ENCODE measurements around the gene CKLF.

CKLF gene

DNA sequence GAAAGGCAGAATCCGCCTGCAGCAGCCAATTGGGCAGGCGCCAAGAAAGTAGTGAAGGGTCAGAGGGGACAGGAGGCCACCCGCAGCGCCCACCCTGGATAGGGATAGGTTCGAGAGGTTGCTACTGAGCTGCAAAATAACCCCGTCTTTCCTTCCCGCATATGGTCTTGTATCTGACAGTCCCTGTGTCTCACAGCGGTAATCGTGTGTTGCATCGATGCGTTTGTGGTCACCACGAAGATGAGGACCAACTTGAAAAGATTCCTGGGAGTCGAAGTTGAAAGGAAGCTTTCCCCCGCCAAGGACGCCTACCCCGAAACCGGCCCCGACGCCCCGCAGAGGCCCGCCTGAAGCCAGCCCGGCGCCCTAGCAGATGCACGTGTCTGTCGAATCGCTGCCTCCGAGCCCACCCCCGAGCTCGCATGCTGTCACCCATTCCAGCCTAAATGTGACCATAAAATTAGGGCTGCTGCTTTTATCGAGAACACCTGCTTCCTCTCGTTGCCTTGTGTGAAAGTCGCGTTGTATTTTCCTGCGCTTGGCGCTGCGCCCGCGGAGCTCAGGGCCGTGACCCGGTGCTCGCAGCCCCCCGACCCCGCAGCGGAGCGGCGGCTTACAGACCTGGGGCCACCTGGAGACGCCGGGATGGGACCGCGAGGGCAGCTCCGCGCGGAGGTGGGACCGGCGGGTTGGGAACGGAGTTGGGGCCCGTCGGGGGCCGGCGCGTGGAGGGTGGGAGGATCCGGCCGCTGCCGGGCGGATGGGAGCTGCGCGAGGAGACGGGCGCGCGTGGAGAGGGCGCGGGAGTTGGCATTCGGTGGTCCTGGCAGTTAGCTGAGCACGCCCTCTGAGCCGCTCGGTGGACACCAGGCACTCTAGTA lies 26.5 kb downstream of the CKLF start, which contains the start of gene CMTM2:
TSS of gene CMTM2 (plus strand) at position 813 of the 881 bp plus-strand sequence. CDS start 145 bp downstream, outside the sequence.
- H3K4me3 ChIP-seq (ENCODE audit: low read depth in 1 of 2, low read length in 2 of 2), result peak within 1 kb of the TSS in 1 of 2 donors; percentile 56

DNA sequence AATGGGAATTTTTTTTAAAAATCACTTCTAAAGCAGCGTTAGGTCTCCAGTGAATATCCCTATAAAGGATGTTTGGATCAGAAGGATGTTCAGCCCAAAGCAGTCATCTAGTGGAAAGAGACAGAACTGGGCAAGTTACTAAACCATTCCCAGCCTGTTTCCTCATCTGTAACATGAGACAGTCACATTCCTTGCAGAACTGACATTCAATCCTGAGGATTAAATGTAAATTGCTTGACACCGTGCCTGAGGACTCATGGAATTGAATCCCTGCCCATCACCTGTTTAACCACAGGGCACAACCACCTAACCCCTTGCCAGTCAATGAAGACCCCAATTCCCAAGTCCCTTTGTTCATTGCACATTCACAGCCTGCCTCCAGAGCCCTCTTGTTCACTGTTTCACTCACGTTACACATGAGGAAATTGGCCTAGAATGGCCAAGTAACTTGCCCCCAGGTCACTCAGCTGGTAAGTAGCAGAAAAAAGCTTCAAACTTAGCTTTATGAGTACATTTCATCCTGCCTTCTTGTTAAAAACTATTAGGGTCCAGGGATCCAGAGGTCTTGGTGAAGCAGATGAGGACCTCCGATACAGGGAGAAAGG lies 28.3 kb downstream of the CKLF start:
- Histone ChIP-seq H3K36me3 (ENCODE audit: control insufficient read depth in 1 of 2, insufficient read depth in 2 of 2, low read length in 2 of 2) (no peaks in the 10 kb centered on the region), H3K27ac (ENCODE audit: low read length) (no peak overlapping the region), H3K4me3 (ENCODE audit: low read depth in 1 of 2, low read length in 2 of 2) (no peak overlapping the region), H3K4me1 (ENCODE audit: control insufficient read depth in 1 of 2, insufficient read depth in 2 of 2, low read length in 2 of 2) (peaks cover 0 to 10% of the 10 kb centered on the region in 2 donors), H3K9me3 (ENCODE audit: control insufficient read depth in 1 of 2, low read length in 2 of 2) (no peaks in the 10 kb centered on the region), H3K27me3 (ENCODE audit: low read depth, low read length) (peaks cover 20% of the 10 kb centered on the region)

More for the DNA sequence above, 26.5 kb downstream of the CKLF start, which contains the start of gene CMTM2:
- H3K9me3 ChIP-seq (ENCODE audit: control insufficient read depth in 1 of 2, low read length in 2 of 2), result no peaks in the 10 kb centered on the region
- H3K36me3 ChIP-seq (ENCODE audit: control insufficient read depth in 1 of 2, insufficient read depth in 2 of 2, low read length in 2 of 2), result no peaks in the 10 kb centered on the region
- H3K4me1 ChIP-seq (ENCODE audit: control insufficient read depth in 1 of 2, insufficient read depth in 2 of 2, low read length in 2 of 2), result peaks cover 0 to 10% of the 10 kb centered on the region in 2 donors
- no peak within 1 kb of the TSS for H3K27ac ChIP-seq (ENCODE audit: low read length)
- H3K27me3 ChIP-seq (ENCODE audit: low read depth, low read length), result peaks cover 20% of the 10 kb centered on the region

DNA sequence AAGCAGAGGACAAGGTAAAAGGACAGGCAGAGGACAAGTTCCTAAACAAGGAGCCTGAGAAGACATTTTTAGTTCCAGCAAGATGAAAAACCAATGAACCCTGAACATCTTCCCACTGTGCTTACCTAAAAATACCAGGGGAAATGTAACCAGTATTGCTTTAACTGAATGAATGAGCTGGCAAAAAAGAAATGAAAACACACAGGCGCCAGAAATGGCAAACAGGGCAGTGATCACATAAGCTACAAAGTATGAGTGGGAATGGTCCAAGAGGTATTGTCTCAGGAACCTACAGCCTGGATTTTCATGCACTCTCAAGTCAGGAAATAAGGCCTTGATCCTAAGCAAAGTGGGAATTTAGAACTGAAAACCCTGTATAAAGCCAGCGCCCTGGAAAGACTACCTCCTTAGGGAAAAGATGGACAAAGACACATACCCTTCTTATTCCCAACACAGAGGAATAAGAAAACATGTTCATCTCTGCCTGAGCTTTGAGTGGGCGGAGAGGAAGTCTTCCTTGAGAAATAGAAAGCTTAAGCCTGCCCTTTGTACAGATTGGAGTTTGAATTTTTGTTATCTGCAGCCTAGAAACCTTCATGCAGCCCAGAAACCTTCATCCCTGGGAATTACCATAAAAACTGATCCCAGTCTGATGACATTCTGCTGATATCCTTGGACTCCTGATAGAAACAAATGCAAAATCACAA lies 29.0 kb downstream of the CKLF start:
- H3K9me3 ChIP-seq (ENCODE audit: control insufficient read depth in 1 of 2, low read length in 2 of 2), result no peaks in the 10 kb centered on the region
- H3K4me3 ChIP-seq (ENCODE audit: low read depth in 1 of 2, low read length in 2 of 2), result no peak overlapping the region
- no peaks in the 10 kb centered on the region for H3K36me3 ChIP-seq (ENCODE audit: control insufficient read depth in 1 of 2, insufficient read depth in 2 of 2, low read length in 2 of 2)

DNA sequence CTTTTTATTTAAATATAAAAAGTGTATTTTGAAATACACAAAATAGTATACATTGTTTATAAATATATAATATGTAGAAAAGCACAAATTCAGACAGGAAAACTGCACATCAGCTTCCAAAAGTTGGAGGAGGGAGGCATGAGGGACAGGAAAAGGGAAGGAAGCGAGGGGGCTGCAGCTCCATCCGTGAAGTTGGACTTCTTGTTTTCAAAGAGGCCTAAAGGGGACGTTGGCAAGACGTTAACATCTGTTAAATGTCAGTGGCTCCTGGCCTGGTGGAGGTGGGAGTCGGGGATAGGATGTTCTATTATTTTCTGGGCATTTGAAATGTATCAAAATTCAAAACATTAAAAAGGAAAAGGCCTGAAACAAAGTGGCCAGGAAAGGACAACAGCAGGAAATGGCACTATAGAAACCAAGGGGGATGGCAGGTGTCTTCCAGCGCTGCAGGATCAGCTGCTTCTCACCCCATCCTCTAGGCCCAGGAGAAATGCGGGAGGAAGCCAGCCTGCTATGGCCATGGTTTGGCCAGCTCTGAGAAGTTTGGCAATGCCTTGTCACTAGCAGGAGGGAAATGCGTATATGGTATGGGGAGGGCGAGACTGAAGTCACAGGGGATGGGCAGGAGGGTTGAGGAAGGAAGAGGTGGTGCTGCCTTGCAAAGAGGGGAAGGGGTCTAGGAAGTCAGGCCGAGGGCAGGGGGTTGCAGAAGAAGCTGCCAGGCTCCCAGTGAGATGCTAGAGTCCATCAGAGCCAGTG lies 33.3 kb downstream of the CKLF start:
- Histone ChIP-seq H3K36me3 (ENCODE audit: control insufficient read depth in 1 of 2, insufficient read depth in 2 of 2, low read length in 2 of 2) (no peaks in the 10 kb centered on the region), H3K27ac (ENCODE audit: low read length) (no peak overlapping the region), H3K4me3 (ENCODE audit: low read depth in 1 of 2, low read length in 2 of 2) (no peak overlapping the region), H3K9me3 (ENCODE audit: control insufficient read depth in 1 of 2, low read length in 2 of 2) (no peaks in the 10 kb centered on the region), H3K4me1 (ENCODE audit: control insufficient read depth in 1 of 2, insufficient read depth in 2 of 2, low read length in 2 of 2) (no peaks in the 10 kb centered on the region), H3K27me3 (ENCODE audit: low read depth, low read length) (no peaks in the 10 kb centered on the region)

More for the DNA sequence above, 29.0 kb downstream of the CKLF start:
- peaks cover 20% of the 10 kb centered on the region for H3K27me3 ChIP-seq (ENCODE audit: low read depth, low read length)
- H3K27ac ChIP-seq (ENCODE audit: low read length), result no peak overlapping the region
- H3K4me1 ChIP-seq (ENCODE audit: control insufficient read depth in 1 of 2, insufficient read depth in 2 of 2, low read length in 2 of 2), result peaks cover 0 to 10% of the 10 kb centered on the region in 2 donors

DNA sequence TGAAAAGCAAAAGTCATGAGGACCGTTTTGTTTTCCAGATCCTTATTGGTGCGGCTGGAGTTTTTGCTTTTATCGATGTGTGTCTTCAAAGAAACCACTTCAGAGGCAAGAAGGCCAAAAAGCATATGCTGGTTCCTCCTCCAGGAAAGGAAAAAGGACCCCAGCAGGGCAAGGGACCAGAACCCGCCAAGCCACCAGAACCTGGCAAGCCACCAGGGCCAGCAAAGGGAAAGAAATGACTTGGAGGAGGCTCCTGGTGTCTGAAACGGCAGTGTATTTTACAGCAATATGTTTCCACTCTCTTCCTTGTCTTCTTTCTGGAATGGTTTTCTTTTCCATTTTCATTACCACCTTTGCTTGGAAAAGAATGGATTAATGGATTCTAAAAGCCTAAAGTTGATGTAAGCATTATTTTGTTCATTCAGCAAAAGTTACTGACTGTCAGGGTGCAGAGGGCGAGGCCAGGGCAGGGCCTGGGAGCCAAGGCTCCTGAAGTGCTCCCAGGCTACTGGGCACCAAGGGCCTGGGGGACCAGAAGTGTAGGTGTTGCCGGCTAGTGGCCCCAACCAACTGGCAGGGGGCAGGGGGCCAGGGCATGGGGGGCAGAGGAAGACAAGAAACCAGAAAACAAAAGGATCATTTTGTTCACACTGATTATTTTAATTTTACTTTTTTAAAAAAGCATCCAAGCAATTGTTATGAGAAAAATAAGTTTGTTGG lies 35.7 kb downstream of the CKLF start:
- peak overlapping the region; percentile 7 to 9 for H3K4me3 ChIP-seq (ENCODE audit: low read depth in 1 of 2, low read length in 2 of 2)
- H3K4me1 ChIP-seq (ENCODE audit: control insufficient read depth in 1 of 2, insufficient read depth in 2 of 2, low read length in 2 of 2), result no peaks in the 10 kb centered on the region
- H3K36me3 ChIP-seq (ENCODE audit: control insufficient read depth in 1 of 2, insufficient read depth in 2 of 2, low read length in 2 of 2), result no peaks in the 10 kb centered on the region
- no peaks in the 10 kb centered on the region for H3K27me3 ChIP-seq (ENCODE audit: low read depth, low read length)
- no peak overlapping the region for H3K27ac ChIP-seq (ENCODE audit: low read length)
- H3K9me3 ChIP-seq (ENCODE audit: control insufficient read depth in 1 of 2, low read length in 2 of 2), result no peaks in the 10 kb centered on the region

DNA sequence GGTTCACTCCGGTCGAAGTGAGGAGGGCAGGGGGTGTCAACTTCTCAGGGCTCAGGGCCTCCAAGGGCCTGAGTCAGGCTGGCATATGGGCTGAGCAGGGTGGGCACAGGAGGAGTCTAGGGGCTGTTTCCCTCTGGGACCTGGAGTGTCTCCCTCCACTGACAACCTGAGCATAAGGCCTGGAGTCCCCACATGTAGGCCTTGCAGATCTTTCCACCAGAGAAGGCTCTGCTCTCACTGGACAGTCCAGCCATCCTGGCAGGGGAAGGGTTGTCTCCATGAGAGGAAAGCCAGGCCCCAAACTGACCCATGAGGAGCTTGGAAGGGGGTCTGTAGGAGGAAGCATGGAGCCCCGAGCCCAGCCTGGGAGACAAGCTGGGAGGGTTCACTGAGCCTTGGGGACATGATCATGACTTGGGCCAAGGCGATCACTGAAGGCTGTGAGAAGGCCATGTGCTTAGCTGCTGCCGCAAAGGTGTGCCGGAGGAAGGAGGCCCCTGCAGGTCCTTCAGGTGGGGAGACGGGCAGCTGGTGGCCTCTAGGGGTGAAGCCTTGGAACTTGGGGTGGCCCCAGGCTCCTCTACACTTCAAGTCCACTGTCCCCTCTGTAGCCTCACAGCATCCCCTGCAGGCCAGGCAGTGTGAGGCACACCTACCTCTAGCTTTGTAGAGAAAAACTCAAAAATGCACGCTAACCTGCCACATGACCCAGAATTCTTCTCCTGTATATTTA lies 36.8 kb downstream of the CKLF start:
- H3K36me3 ChIP-seq (ENCODE audit: control insufficient read depth in 1 of 2, insufficient read depth in 2 of 2, low read length in 2 of 2), result no peaks in the 10 kb centered on the region
- no peak overlapping the region for H3K4me3 ChIP-seq (ENCODE audit: low read depth in 1 of 2, low read length in 2 of 2)
- H3K9me3 ChIP-seq (ENCODE audit: control insufficient read depth in 1 of 2, low read length in 2 of 2), result no peaks in the 10 kb centered on the region
- H3K27me3 ChIP-seq (ENCODE audit: low read depth, low read length), result no peaks in the 10 kb centered on the region
- H3K27ac ChIP-seq (ENCODE audit: low read length), result no peak overlapping the region
- H3K4me1 ChIP-seq (ENCODE audit: control insufficient read depth in 1 of 2, insufficient read depth in 2 of 2, low read length in 2 of 2), result no peaks in the 10 kb centered on the region

DNA sequence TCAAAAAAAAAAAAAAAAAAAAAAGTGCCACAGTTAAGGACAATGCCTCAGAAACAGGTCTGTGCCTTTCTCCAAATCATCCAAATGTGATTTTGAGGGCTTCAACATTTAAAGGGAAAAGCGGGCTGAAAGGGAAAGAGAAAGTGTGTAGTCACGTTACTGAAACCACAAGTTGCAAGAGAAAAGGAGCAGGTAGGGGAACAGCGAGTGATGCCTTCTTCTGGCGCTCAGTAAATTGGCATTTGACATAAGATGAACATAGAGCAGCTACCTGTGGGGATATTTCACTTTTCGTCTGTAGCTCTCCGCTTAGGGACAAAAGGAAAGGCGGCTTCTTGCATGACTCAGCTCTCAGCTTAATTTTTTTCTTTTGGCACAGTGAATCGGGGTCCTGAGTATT lies 37.9 kb downstream of the CKLF start:
- no peaks in the 10 kb centered on the region for H3K4me1 ChIP-seq (ENCODE audit: control insufficient read depth in 1 of 2, insufficient read depth in 2 of 2, low read length in 2 of 2)
- H3K27me3 ChIP-seq (ENCODE audit: low read depth, low read length), result no peaks in the 10 kb centered on the region
- H3K27ac ChIP-seq (ENCODE audit: low read length), result no peak overlapping the region
- H3K9me3 ChIP-seq (ENCODE audit: control insufficient read depth in 1 of 2, low read length in 2 of 2), result no peaks in the 10 kb centered on the region
- no peak overlapping the region for H3K4me3 ChIP-seq (ENCODE audit: low read depth in 1 of 2, low read length in 2 of 2)
- no peaks in the 10 kb centered on the region for H3K36me3 ChIP-seq (ENCODE audit: control insufficient read depth in 1 of 2, insufficient read depth in 2 of 2, low read length in 2 of 2)

DNA sequence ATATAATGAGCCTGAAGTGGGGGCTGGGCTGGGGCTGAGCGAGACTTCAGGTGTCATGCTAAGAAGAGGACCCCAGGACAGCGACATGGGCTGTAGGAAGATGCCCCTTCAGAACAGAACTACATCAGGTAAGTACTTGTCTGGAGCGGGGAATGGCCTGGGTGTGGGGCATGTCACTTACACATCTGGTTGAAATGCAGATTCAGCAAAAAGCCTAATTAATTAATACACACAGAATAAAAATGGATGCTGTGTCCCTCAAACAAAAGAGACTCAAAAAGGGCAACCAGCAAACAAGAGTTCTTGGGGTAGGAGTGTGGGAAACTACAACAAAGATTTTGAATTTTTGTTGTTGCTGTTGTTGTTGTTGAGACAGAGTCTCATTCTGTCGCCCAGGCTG lies 38.6 kb downstream of the CKLF start:
- Histone ChIP-seq H3K4me3 (ENCODE audit: low read depth in 1 of 2, low read length in 2 of 2) (no peak overlapping the region), H3K36me3 (ENCODE audit: control insufficient read depth in 1 of 2, insufficient read depth in 2 of 2, low read length in 2 of 2) (no peaks in the 10 kb centered on the region), H3K27me3 (ENCODE audit: low read depth, low read length) (no peaks in the 10 kb centered on the region), H3K27ac (ENCODE audit: low read length) (no peak overlapping the region), H3K9me3 (ENCODE audit: control insufficient read depth in 1 of 2, low read length in 2 of 2) (no peaks in the 10 kb centered on the region), H3K4me1 (ENCODE audit: control insufficient read depth in 1 of 2, insufficient read depth in 2 of 2, low read length in 2 of 2) (no peaks in the 10 kb centered on the region)

DNA sequence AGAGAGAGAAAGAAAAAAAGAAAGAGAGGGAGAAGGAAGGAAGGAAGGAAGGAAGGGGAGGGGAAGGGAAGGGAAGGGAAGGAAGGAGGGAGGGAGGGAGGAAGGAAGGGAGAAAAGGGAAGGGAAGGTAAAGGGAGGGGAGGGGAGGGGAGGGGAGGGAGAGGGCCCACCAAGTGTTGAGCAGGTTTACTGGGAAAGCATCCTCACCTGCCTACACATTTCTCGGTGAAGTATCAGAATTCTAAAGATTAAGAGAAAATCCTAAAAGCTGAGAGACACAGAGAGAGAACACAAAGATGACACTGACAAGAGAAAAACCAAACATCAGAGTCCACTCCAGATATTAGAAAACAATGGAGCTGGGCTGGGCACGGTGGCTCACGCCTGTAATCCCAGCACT lies 39.9 kb downstream of the CKLF start:
- no peaks in the 10 kb centered on the region for H3K36me3 ChIP-seq (ENCODE audit: control insufficient read depth in 1 of 2, insufficient read depth in 2 of 2, low read length in 2 of 2)
- no peak overlapping the region for H3K4me3 ChIP-seq (ENCODE audit: low read depth in 1 of 2, low read length in 2 of 2)
- no peaks in the 10 kb centered on the region for H3K4me1 ChIP-seq (ENCODE audit: control insufficient read depth in 1 of 2, insufficient read depth in 2 of 2, low read length in 2 of 2)
- H3K27me3 ChIP-seq (ENCODE audit: low read depth, low read length), result no peaks in the 10 kb centered on the region
- no peak overlapping the region for H3K27ac ChIP-seq (ENCODE audit: low read length)
- H3K9me3 ChIP-seq (ENCODE audit: control insufficient read depth in 1 of 2, low read length in 2 of 2), result no peaks in the 10 kb centered on the region

DNA sequence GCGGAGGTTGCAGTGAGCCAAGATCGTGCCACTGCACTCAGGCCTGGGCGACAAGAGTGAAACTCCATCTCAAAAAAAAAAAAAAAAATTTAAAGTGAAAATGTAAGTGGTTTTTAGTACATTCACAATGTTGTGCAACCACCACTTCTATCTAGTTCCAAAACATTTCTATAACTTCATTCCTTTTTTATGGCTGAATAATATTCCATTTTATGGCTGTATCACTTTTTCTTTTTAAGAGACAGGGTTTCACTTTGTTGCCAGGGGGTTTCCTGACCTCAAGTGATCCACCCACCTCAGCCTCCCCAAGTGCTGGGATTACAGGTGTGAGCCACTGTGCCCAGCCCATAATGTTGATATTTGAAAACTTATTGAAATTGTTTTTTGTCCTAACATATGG lies 40.4 kb downstream of the CKLF start:
- H3K27me3 ChIP-seq (ENCODE audit: low read depth, low read length), result no peaks in the 10 kb centered on the region
- H3K4me1 ChIP-seq (ENCODE audit: control insufficient read depth in 1 of 2, insufficient read depth in 2 of 2, low read length in 2 of 2), result no peaks in the 10 kb centered on the region
- H3K4me3 ChIP-seq (ENCODE audit: low read depth in 1 of 2, low read length in 2 of 2), result no peak overlapping the region
- no peaks in the 10 kb centered on the region for H3K36me3 ChIP-seq (ENCODE audit: control insufficient read depth in 1 of 2, insufficient read depth in 2 of 2, low read length in 2 of 2)
- no peak overlapping the region for H3K27ac ChIP-seq (ENCODE audit: low read length)
- no peaks in the 10 kb centered on the region for H3K9me3 ChIP-seq (ENCODE audit: control insufficient read depth in 1 of 2, low read length in 2 of 2)

All from muscle layer of duodenum (tissue), 2 donors.